ENCODE results near the gene CSNK1G1. TPM values are rescaled to one million over a fixed set of nuclear protein-coding genes. Genes with fewer than 3 reads are reported as not detected.

Gene CSNK1G1
- total RNA-seq, 1 donor from 2014 or later, result 37.0 TPM

DNA sequence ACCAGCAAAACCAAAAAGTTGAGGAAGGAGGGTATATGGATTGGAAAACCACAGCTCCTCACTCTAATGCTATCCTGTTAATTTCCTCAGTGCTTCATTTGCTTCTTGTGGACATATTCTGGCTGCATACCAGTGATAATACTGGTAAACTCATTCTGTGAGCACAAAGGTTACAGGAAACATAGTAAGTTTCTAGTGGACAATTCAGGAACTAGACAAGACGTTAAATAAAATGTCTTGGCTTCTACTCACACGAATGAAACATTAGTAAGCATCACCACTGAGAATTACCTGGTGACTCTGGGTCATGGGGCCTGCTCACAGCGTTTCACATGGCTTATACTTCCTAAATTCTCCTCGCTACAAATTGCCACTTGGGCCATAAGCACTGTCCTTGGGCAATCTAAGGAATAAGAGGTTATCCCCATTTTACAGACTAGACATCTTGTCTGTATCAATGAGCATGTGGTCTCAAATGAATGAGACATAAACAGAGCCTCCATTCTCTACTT is 173.1 kb downstream of the CSNK1G1 start:
- H3K9me3 Mint-ChIP-seq (ENCODE audit: unreplicated experiment), result no peaks in the 10 kb centered on the region
- Histone ChIP-seq H3K79me2 (ENCODE audit: insufficient read depth, low read length) (no peaks in the 10 kb centered on the region), H3K27me3 (ENCODE audit: insufficient read depth, low read length) (no peaks in the 10 kb centered on the region), H2AFZ (ENCODE audit: low read depth, low read length) (no peak overlapping the region), H3K4me3 (ENCODE audit: insufficient read depth, low read depth, low read length) (no peak overlapping the region), H3K9me3 (ENCODE audit: insufficient read depth, low read depth, low read length) (no peaks in the 10 kb centered on the region), H3K4me1 (ENCODE audit: insufficient read depth, low read length) (no peaks in the 10 kb centered on the region), H4K20me1 (ENCODE audit: insufficient read depth, low read length) (no peaks in the 10 kb centered on the region), H3K9ac (ENCODE audit: low read length) (no peak overlapping the region), H3K36me3 (ENCODE audit: insufficient read depth, low read length) (peaks cover 12% of the 10 kb centered on the region), H3K27ac (ENCODE audit: low read depth, low read length) (no peak overlapping the region), H3K4me2 (ENCODE audit: low read length) (no peak overlapping the region)
- peaks cover 5% of the 10 kb centered on the region for H3K4me1 Mint-ChIP-seq (ENCODE audit: low read depth, unreplicated experiment)
- H3K36me3 Mint-ChIP-seq (ENCODE audit: low read depth, unreplicated experiment), result peaks cover 17% of the 10 kb centered on the region
- no peak for TF ChIP-seq EZH2 (IDR thresholded peaks at IDR 0.05; ENCODE audit: insufficient read depth, low read length)
- TF ChIP-seq, protein P1, sequence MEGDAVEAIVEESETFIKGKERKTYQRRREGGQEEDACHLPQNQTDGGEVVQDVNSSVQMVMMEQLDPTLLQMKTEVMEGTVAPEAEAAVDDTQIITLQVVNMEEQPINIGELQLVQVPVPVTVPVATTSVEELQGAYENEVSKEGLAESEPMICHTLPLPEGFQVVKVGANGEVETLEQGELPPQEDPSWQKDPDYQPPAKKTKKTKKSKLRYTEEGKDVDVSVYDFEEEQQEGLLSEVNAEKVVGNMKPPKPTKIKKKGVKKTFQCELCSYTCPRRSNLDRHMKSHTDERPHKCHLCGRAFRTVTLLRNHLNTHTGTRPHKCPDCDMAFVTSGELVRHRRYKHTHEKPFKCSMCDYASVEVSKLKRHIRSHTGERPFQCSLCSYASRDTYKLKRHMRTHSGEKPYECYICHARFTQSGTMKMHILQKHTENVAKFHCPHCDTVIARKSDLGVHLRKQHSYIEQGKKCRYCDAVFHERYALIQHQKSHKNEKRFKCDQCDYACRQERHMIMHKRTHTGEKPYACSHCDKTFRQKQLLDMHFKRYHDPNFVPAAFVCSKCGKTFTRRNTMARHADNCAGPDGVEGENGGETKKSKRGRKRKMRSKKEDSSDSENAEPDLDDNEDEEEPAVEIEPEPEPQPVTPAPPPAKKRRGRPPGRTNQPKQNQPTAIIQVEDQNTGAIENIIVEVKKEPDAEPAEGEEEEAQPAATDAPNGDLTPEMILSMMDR (IDR thresholded peaks at IDR 0.05; ENCODE audit: insufficient read depth, low read depth, low read length), result no peak
- H3K27me3 Mint-ChIP-seq (ENCODE audit: low read depth, unreplicated experiment), result no peaks in the 10 kb centered on the region
- no peak for FAIRE-seq
- H3K27ac Mint-ChIP-seq (ENCODE audit: unreplicated experiment), result no peak overlapping the region
- no peak for DNase-seq (ENCODE audit: low read depth)
- no peak overlapping the region for H3K4me3 Mint-ChIP-seq (ENCODE audit: unreplicated experiment)

DNA sequence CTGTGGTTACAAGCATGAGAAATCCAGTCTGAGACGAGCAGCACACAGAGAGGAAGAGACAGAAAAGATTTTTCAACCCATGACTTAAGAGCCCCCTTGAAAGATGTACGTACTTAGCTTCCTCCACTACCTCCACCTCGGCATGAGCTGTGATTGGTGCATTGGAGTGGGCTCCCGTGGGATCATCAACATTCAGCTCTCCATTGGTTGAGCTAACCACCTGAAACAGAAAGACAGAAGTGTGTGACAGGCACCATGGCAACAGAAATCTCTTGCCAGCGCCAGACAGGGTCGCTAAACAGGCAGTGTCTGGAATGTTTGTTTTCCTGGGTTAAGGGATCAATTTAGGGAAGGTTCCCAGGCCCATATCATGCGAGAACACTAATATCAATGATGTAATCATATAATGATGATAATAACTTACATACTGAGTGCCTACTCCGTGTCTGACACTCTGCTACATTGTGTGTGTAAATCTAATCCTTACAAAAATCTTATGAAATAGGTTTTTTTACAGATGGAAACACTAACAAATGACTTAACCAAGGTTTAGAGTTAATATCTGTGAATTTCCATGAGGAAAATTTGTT is 175.6 kb downstream of the CSNK1G1 start:
- Mint-ChIP-seq H3K27ac (ENCODE audit: unreplicated experiment) (no peak overlapping the region), H3K27me3 (ENCODE audit: low read depth, unreplicated experiment) (no peaks in the 10 kb centered on the region), H3K4me3 (ENCODE audit: unreplicated experiment) (no peak overlapping the region), H3K4me1 (ENCODE audit: low read depth, unreplicated experiment) (peaks cover 5% of the 10 kb centered on the region), H3K36me3 (ENCODE audit: low read depth, unreplicated experiment) (peaks cover 18% of the 10 kb centered on the region), H3K9me3 (ENCODE audit: unreplicated experiment) (no peaks in the 10 kb centered on the region)
- no peak overlapping the region for H2AFZ ChIP-seq (ENCODE audit: low read depth, low read length)
- no peak for TF ChIP-seq EZH2 (IDR thresholded peaks at IDR 0.05; ENCODE audit: insufficient read depth, low read length)
- TF ChIP-seq, protein P1 (IDR thresholded peaks at IDR 0.05; ENCODE audit: insufficient read depth, low read depth, low read length), result no peak
- FAIRE-seq (no peak), DNase-seq (ENCODE audit: low read depth) (no peak)
- peaks cover 3% of the 10 kb centered on the region for H4K20me1 ChIP-seq (ENCODE audit: insufficient read depth, low read length)
- no peaks in the 10 kb centered on the region for H3K79me2 ChIP-seq (ENCODE audit: insufficient read depth, low read length)
- H3K4me2 ChIP-seq (ENCODE audit: low read length), result no peak overlapping the region
- H3K27me3 ChIP-seq (ENCODE audit: insufficient read depth, low read length), result no peaks in the 10 kb centered on the region
- no peaks in the 10 kb centered on the region for H3K9me3 ChIP-seq (ENCODE audit: insufficient read depth, low read depth, low read length)
- H3K27ac ChIP-seq (ENCODE audit: low read depth, low read length), result no peak overlapping the region
- no peak overlapping the region for H3K4me3 ChIP-seq (ENCODE audit: insufficient read depth, low read depth, low read length)
- H3K36me3 ChIP-seq (ENCODE audit: insufficient read depth, low read length), result peaks cover 13% of the 10 kb centered on the region
- no peaks in the 10 kb centered on the region for H3K4me1 ChIP-seq (ENCODE audit: insufficient read depth, low read length)
- H3K9ac ChIP-seq (ENCODE audit: low read length), result no peak overlapping the region
